ENCODE results near the gene INSIG1.

Gene INSIG1

GRCh38 chr7:155333346-155334234 is 35.9 kb downstream of the INSIG1 start:
- no peak for TF ChIP-seq CTCF (IDR thresholded peaks at IDR 0.05; ENCODE audit: insufficient read depth, low read depth, low read length, missing control alignments)
- H3K4me3 ChIP-seq (ENCODE audit: low read length): no peak overlapping the region
- DNase-seq (ENCODE audit: low read depth): no peak

DNA sequence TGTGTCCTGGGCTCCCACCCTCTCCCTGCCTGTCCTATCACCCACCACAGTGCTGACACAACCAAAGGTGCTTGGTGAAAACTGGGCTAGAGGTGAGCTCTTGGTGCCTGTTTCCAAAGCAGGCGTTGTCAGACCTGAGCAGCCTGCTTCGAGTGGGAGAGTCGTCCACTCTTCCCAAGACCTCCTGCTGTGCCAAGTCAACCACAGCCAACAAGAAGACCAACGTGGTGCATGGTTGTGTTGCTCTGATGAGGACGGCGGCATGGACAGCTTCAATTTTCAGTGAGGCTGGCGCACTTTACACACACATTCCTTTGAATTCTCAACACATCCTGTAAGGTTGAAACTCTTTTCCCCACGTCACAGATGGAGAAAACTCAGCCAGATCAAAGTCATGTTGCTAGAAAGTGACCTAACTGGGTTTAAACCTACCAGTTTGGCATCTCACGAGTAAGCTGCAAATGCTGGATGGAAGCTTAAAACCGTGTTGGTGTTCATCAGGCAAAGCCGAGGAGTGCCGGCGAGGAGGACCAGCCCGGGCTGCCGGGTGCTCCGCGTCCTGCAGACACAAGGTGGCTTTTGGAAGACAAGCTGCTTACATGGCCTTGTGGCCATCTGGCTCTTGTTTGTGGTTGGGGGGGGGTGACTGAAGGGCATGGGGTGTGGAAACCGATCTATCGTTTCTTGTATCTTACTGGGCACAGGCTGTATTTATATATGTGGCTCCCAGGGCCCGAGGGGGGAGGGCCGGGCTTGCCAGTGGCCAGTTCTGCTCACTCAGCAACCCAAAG is 39.3 kb downstream of the INSIG1 start:
- no peak for DNase-seq (ENCODE audit: low read depth)
- no peak overlapping the region for H3K4me3 ChIP-seq (ENCODE audit: low read length)
- no peak for TF ChIP-seq CTCF (IDR thresholded peaks at IDR 0.05; ENCODE audit: insufficient read depth, low read depth, low read length, missing control alignments)

- no peak for TF ChIP-seq CTCF (IDR thresholded peaks at IDR 0.05; ENCODE audit: insufficient read depth, low read depth, low read length, missing control alignments)
- no peak for DNase-seq (ENCODE audit: low read depth)
- H3K4me3 ChIP-seq (ENCODE audit: low read length): no peak overlapping the region
Measured at GRCh38 chr7:155337946-155338631, 40.4 kb downstream of the INSIG1 start.

- no peak for TF ChIP-seq CTCF (IDR thresholded peaks at IDR 0.05; ENCODE audit: insufficient read depth, low read depth, low read length, missing control alignments)
- H3K4me3 ChIP-seq (ENCODE audit: low read length): no peak overlapping the region
- DNase-seq (ENCODE audit: low read depth): no peak
Measured at GRCh38 chr7:155338632-155339320, 41.1 kb downstream of the INSIG1 start.

DNA sequence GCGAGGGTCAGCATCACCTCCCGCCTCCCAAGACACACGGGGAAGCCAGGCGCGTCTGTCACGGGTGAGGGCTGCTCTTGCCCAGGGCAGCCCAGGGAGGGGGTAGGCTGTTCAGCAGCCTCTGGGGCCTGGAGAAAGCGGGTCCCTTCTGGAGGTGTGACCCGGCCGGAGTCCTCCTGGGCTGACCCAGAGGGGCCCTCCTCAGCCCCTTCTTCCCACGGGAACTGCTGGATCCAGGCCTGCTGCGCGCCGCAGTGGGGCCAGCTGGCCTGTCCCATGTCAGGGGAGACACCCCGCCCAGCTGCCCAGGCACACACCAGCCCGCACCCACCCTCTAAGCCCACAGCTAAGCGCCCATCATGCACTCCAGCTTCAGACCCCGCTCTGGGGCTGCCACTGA is 41.8 kb downstream of the INSIG1 start:
- H3K4me3 ChIP-seq (ENCODE audit: low read length): no peak overlapping the region
- DNase-seq (ENCODE audit: low read depth): no peak
- TF ChIP-seq CTCF (IDR thresholded peaks at IDR 0.05; ENCODE audit: insufficient read depth, low read depth, low read length, missing control alignments): no peak

GRCh38 chr7:155340071-155340531 is 42.4 kb downstream of the INSIG1 start:
- no peak for TF ChIP-seq CTCF (IDR thresholded peaks at IDR 0.05; ENCODE audit: insufficient read depth, low read depth, low read length, missing control alignments)
- no peak overlapping the region for H3K4me3 ChIP-seq (ENCODE audit: low read length)
- DNase-seq (ENCODE audit: low read depth): no peak

Measured in epithelial cell of esophagus (primary cell).